NCI-H187 (cell line): ENCODE data around the gene FLCN.

ENCODE experiments used
- DNase-seq, 2 experiments: peaks; one replicate each; lab custom pipeline; 2025; lab: John Stamatoyannopoulos, UW

FLCN gene

DNA sequence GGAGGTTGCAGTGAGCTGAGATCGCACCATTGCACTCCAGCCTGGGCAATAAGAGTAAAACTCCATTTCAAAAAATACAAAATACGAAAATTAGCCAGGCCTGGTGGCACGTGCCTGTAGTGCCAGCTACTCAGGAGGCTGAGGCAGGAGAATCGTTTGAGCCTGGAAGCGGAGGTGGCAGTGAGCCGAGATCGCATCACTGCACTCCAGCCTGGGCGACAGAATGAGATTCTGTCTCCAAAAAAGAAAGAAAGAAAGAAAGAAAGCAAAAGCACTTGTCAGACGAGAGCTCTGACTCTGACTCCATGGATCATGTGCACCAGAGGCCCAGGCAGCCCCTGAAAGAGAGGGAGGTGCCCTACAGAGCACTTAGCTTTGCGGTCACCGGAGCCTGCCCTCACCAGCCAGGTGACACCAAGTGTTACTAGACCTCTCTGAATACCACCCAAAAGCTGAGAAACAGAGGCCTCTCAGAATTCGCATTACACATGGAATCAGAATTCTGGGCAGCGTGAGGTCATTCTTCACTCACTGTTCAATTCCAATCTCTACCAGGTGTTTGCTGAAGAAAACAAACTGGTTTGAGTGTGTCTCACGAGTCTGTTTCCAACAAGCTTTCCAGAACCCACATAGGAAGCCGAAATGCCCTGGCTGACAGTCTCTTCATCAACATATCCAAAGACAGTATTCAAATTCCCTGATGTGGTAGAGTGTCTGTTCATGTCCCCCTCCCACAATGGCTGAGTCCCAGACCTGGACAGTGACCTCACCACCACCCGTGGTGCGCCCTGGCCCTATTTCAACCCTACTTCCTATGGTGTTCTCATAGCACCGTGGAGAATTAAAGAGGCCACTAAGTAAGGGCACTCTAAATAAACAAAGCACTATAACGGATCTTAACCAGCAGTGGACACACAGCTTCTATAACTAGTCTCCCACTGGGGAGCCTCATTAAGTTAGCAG is 1.5 kb downstream of the FLCN start:
- DNase-seq: no peak

DNA sequence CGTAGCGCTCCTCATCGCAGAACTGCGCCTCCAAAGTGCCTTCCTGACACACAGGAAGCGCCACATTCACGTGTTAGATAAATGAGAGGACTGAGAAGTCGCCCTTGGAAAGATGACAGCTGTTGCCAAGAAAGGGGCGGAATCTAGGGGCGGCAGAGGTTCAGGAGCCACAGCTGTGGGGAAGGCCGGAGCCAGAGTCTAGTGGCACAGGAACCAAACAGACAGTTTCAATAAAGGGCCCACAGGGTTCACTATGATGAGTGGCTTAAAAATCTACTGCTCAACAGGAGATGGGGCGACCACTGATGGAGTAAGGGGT is 4.7 kb downstream of the FLCN start:
- DNase-seq: no peak

DNA sequence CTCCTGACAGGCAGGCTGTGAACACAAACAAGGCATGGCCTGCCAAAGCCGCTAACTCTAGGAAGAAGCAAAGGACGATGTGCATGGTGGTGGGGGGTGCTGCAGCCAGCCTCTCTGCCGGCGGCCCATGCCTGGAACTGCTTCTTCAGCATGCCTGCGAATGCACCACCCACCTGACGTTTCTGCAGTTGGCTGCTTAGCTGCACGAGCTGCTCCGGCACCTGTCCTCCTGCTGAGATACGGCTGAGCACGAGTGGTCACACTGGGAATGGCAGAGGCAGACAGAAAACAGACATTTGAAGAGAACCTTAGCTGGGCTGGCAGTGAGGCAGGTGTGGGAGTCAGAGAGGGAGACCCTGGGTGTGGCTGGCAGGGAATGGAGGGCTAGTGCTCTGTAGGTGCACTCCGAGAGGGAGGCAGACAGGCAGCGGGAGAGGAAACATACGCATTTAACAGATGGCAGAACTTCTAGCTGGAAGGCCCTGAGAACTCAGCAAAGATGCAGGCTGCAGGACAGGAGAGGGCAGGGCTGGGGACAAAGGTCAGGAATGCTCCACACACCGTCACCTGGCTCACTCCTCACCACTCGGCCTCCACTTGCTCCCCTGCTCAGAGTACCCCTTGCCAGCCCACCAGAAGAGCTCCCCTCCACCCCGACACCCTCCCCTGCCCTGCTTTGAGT is 5.2 kb downstream of the FLCN start:
- no peak for DNase-seq

DNA sequence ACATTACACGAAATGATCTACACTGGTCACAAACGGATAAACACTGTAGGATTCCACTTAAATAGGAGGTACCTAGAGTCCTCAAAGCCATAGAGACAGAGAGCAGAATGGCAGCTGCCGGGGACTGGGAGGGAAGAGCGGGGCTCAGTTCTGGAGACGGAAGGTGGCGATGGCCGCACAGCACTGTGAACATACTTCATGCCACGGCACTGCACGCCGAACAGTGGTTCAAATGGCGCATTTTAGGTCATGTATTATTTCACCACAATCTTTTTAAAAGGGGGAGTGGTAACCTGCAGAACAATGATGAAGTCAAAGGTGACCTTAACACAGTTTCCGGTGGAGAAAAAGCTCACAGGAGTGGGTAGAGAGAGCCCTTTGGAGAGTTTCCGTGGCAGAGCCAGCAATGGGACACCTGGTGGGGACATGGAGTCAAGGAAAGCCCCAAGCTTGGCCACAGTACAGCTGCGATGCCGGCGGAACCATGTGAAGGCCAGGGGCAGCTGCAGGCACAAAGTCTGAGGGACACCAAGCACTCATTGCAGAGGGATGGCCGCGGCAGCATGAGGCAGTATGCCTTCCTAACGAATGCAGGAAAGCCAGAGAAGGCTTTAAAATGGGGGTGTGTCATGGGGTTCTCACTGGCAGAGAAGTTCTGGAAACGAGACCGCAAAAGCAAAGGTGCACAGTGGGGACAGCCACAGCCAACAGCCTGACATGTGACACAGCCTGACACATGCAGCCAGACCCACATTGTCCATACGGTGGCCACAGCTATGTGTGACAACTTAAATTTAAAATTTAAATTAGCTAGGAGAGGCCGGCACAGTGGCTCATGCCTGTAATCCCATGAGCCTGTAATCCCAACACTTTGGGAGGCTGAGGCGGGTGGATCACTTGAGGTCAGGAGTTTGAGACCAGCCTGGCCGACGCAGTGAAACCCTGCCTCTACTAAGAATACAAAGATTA is 7.3 kb downstream of the FLCN start:
- DNase-seq: no peak

DNA sequence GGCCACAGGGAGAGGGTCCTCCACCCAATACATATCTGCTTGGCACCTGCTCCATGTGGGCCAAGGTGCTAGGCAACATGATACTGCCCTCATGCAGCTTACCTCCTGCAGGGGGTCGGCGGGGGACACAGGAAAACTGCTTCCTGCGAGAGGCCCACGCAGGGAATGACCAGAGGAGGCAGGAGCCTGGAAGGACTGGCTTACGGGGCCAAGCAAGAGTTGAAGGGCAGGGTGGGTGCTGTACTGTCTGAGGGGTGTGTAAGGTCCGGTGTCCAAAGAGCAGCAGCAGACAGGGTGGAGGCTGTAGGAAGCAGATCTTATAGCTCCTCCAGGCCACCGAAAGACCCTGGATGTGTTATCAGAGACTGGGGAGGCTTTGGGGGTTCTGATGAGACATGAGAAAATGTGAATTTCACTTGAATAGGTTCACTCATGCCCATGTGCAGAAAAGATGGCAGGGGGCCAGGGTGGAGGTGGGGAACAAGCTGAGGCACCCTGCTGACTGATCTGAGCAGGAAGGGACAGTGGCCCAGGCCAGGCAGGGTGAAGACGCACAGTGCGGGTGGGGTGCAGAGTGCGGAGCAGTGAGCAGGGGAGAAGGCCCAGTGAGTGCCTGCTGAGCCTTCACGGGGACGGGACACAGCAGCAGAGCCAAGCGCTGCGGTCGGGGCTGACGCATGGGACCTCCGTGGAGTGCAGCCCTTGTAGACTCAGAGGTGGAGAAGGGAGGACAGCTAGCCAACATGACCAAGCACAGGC is 8.3 kb downstream of the FLCN start:
- DNase-seq: no peak

DNA sequence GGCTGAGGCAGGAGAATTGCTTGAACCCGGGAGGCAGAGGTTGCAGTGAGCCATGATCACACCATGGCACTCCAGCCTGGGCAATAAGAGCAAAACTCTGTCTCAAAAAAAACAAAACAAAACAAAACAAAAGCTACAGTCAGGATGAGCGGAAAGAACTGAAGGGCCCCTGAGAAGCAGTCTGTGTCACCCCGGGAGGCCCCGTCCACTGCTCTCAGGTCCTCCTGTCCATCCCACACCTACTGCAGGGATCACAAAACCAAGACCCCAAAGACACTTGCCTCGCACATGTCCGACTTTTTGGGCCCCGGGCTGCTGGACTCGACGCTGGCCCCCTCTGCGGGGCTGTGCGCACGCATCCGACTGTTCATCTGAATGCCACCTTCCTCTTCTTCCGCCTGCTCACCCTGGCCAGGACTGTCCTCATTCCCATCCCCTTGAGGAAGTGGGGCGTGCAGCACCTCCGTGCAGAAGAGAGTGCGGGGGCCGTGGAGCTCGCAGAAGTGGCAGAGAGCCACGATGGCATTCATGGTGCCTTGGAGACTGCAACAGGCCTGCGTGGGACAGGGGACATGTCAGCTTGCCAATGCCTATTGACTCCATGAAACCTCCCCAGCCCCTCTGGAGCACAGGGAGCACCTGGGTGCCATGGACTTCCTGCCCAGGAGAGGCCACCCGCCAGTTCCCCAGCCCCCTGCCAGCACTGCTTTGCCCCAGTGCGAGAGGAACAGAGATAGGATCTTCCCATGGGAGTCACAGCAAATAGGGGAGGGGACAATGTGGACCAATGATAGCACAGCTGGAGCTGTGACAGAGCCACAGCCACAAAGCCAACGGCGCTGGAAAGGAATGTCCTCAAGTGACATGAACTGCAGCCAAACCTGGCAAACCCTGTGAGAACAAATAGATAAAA is 9.1 kb downstream of the FLCN start:
- no peak for DNase-seq

DNA sequence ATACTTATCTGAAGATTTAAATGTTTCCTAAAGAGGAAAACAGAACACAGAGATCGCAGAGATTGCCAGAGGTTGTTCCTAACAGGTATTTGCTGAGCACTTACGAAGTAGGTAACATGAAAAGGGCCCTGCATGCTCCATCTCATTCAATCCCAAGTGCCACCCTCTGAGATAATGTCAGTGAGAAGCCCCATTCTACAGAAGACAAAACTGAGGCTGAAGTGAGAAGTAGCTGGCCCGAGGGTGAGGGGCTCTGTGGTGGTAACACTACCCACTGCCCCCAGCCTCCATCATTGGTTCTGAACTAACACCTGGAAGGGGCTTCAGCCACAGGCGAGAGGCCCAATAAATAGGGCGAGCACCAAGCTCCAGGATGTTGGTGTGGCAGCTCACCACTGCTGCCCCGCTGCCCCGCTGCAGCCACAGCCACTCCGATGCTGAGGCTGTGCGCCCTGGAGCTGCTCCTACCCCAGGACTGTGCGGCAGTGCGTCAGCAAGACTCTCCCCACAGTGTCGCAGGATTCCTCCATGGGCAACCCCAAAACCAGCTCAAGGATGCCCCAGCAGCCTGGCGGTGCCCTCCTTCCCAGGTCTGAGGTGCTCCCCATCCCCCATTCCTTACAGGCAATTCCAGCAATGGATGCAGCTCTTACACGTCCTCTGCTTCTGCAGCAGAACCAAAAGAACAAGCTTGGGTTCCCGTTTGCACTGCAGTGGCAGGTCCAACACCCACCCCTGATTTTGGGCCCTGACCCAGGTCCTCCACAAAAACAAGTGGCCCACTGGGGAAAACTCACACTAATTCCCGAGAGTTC is 10.3 kb downstream of the FLCN start:
- no peak for DNase-seq

DNA sequence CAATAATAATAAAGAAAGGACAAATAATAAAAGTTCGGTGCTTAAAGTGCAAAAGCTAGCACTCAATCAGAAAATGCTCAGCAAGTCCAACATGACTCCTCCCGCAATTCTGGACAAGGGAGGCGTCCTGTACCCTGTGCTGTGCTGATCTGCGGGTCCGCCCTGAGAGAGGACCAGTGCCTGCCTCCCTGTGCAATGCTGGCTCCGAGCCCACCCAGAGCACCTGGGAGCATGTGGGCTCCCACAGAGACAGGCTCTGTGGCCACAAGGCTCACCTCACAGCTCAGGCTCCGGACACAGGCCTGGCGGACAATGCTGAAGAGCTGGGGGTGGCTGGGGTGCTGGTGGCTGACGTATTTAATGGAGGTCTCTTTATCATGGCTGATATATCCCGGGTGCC is 11.1 kb downstream of the FLCN start:
- DNase-seq: no peak

DNA sequence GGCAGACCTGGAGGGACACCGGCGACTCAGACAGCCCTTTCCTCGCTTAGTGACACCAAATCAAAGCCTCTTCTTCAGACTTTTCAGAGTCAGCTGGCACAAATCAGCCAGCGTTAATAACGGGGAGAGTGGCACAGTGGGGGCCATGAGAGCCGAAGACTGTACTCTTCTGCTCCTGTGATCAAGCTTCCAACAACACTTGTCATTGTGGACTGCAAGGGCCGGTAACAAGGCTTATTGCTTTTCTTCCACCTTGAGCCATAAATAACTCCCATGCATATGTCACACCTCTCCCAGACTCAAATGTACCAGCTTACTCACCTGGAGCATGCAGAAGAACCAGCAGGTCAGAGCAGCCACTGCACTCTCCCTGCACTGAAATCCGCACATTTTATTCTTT is 12.8 kb downstream of the FLCN start:
- no peak for DNase-seq

DNA sequence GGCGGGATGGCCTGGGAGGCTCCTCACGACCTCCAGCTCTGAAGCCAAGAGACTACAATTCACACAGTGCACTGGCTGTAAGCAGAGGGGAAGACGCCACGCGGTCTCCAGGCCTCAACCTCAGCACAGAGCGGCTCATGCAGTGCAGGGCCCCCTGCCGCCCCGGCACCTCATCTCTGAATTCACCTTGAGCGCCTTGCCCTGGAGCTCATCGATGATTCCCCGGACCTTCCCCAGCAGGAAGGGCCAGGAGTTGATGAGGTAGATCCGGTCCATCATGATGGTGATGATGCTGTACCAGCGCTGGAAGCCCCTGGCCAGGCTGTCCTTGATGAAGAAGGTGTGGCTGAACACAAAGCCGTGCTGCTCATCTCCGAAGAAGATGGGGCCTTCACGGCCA is 13.2 kb downstream of the FLCN start:
- no peak for DNase-seq

DNA sequence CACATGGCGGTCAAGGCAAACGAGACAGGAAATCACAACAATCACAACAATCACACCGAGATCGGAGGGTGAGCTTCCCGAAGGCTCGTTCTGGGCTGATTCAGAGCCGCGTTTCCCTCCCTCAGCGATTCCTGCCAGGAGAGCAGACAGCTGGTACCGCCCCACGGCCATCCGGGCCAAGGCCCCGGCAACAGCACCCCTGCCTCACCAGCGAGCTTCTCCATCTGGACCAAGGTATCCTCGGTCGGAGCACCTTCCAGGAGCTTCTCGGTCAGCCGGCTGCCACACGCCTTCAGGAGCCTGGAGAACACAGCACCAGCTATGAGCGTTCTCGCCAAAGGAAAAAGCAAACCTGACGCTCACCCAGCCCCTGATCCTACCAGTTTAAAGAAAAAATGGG is 15.6 kb downstream of the FLCN start:
- no peak for DNase-seq

DNA sequence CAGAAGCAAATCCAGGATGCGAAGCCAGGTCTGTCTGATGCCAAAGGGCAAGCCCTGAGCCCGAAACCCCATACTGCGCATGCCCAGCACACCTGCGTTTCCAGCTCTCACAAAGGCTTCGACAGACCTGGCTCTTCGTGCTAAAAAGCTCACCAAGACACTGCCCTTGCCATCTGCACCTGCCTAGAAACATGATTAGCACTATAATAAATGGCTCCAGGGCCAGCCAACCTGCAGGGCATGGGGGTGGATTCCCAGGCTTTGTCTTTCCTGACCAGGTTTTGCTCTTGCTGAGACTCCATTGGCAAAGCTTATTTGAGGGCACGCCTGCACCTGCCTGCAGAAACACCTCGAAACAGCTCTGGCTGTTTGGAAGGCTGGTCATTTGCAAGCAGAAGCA is 16.4 kb downstream of the FLCN start:
- DNase-seq: no peak

DNA sequence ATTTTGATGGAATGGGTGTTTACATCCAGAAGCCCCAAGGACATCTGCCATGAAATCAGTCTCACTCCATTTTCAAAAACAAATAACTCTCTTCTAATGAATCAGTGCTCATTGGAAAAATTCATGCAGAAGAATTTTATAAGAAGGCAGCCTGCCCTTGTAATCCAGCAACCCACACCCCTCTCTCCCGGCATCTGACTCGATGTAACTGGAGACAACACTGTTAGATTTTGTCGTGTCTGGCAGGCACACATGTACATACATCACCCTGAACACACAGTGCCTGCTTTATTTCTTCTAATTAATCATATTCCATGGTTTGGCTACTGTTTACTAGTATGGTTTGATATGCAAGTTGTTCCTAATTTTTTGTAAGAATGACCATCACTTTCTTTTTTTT is 19.0 kb downstream of the FLCN start:
- no peak for DNase-seq

DNA sequence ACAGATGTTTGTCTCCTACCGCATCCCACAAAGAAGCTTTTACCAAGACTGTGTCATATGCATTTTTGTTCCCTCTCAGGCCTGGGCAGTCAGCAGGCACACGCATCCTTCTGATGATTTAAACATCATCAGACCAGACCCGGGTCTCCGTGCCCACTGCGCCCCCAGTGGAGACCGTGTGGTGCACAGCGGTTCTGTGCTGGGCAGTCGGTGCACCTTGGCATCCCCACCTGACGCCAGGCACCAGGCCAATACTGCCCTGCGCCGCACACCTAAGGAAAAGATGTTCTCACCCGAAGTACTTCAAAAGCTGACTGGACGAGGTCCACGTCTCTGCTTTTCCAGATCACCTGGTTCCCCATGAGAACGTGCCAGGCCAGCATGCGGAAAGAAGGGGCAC is 20.2 kb downstream of the FLCN start:
- DNase-seq: no peak

DNA sequence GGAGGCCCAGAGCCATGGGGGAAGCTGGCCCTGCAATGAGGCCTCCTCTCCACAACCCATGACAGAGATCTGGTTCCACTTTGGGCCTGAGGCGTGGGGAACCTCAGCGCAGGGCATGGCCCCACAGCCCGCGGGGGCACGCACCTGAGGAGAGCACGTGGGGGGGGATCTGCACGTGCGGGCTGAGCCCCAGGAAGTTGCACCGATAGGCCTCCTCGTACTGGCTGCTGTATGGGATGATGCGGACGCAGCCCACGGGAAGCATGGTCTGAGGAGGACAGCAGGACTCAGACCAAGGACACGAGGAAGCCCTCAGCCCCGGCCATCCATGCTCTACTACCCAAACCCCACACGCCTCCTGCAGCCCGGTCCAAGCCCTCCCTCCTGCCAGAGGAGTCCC is 20.7 kb downstream of the FLCN start:
- no peak for DNase-seq

DNA sequence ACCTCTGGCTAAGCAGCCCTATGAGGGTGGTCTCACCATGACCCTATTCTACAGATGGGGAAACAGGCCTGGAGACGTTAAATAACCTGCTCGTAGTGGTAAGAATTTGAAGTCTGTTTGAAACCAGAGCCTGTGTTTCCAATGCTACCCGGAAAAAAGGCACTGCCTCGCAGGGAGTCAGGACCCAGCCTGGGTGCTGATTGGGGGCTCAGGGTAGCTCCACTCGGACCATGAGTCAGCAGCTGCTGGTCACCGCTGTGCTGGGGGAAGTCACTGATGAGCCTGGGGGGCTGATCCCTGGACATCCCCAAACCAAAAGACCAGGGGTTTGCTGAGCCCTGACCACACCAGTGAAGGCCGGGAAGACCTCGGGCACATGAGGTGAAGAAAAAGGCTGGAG is 21.4 kb downstream of the FLCN start:
- DNase-seq: no peak

DNA sequence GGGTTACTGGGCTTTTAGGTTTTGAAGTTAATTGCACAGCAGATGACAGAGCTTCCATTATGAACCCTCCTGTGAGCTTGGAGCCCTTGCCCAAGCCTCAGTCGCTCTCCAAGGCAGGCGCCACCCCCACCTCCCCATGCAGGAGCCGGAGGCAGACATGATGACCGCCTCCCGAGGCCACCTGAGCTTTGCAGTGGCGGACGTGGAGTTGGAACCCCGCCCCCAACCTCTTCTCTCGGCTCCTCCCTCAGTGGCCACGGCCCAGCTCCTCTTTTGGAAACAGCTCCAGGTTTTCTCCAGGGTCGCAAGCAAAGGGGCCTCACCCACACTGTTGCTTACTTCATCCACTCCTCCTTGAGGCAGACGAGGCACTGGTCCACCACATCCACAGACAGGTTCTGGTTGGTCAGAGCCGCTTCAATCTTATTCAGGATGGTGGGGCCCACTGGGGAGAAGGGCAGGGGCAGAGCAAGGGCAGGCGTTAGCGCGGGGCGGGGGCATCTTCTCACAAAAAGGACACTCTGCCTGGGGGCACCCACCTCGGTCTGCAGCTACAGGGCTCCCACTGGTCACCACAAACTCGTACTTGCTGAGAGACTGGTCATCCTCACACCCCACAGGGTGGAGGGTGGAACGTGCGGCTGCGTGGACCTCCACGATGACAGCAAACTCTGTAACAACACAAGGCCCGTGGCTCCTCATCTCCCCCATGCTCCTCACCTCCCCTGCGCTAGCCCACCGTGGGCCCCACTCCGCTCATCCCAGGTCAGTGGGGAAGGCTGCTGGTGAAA is 22.1 kb downstream of the FLCN start:
- no peak for DNase-seq

DNA sequence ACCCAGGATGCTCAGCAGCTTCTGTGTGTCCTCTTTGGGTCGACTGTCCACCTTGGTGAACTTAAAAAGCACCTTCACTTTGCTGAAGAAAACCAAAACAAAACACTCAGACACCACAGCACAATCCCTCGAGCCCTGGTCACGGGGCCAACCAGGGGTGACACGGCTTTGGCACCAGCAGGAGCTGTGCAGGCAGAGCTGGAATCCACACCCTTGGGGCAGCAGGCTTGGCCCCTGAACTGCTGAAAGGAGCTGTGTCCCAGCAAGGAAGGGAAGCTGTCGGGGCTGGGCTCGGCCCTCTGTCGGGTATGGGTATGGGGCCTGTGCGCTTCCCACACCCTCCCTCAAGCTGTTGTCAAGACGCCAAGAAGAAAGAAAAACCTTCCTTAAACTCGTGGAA is 23.2 kb downstream of the FLCN start:
- no peak for DNase-seq

DNA sequence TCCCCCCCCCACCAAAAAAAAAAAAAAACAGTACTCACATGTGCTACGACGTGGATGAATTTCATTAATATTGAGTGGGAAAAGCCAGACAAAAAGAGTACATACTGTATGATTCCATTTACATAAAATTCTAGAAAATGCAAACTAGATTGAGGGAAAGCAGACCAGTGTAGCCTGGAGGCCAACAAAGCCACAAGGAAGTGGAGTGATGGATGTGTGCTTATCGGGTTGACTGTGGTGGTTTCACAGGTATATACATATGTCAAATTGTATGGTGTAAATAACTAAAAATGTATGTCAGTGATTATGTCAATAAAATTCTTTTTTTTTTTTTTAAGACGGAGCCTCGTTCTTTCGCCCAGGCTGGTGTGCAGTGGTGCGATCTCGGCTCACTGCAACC is 29.0 kb downstream of the FLCN start:
- no peak for DNase-seq
